Memory B cell (primary cell): ENCODE measurements around the gene ZC2HC1B.

Source experiments
- ATAC-seq: fragments of 150-1000 bp; cut with Tn5 transposase; 2 replicates; pipeline ENCODE4 v1.10.0; 2021; ENCODE audit warnings: low read depth, mild to moderate bottlenecking, moderate library complexity
- DNase-seq, 2 donors: peaks; one replicate each; pipeline ENCODE4 v3.0.0; 2022; ENCODE audit warnings: low spot score in 2 of 2
- H3K27ac Mint-ChIP-seq: one replicate; pipeline ENCODE4 v1.8.0; 2022; ENCODE audit warnings: mild to moderate bottlenecking, moderate library complexity, mixed read lengths
- H3K27me3 Mint-ChIP-seq: one replicate; pipeline ENCODE4 v1.8.0; 2022; ENCODE audit warnings: mixed read lengths
- H3K36me3 Mint-ChIP-seq: one replicate; pipeline ENCODE4 v1.8.0; 2022; ENCODE audit warnings: mild to moderate bottlenecking, mixed read lengths
- H3K4me1 Mint-ChIP-seq: one replicate; pipeline ENCODE4 v1.8.0; 2022; ENCODE audit warnings: mixed read lengths
- H3K4me3 Mint-ChIP-seq: one replicate; pipeline ENCODE4 v1.8.0; 2022; ENCODE audit warnings: mild to moderate bottlenecking, moderate library complexity, mixed read lengths
- H3K9me3 Mint-ChIP-seq: one replicate; pipeline ENCODE4 v1.8.0; 2022; ENCODE audit warnings: mixed read lengths

ZC2HC1B gene

GRCh38 chr6:143952060-143952778 is 87.9 kb downstream of the ZC2HC1B start:
- no peak overlapping the region for H3K27ac Mint-ChIP-seq
- no peaks in the 10 kb centered on the region for H3K4me1 Mint-ChIP-seq
- no peaks in the 10 kb centered on the region for H3K27me3 Mint-ChIP-seq
- H3K36me3 Mint-ChIP-seq: peaks cover 16% of the 10 kb centered on the region
- H3K4me3 Mint-ChIP-seq: no peak overlapping the region
- ATAC-seq: no peak
- peaks cover 3% of the 10 kb centered on the region for H3K9me3 Mint-ChIP-seq
- no peak for DNase-seq

DNA sequence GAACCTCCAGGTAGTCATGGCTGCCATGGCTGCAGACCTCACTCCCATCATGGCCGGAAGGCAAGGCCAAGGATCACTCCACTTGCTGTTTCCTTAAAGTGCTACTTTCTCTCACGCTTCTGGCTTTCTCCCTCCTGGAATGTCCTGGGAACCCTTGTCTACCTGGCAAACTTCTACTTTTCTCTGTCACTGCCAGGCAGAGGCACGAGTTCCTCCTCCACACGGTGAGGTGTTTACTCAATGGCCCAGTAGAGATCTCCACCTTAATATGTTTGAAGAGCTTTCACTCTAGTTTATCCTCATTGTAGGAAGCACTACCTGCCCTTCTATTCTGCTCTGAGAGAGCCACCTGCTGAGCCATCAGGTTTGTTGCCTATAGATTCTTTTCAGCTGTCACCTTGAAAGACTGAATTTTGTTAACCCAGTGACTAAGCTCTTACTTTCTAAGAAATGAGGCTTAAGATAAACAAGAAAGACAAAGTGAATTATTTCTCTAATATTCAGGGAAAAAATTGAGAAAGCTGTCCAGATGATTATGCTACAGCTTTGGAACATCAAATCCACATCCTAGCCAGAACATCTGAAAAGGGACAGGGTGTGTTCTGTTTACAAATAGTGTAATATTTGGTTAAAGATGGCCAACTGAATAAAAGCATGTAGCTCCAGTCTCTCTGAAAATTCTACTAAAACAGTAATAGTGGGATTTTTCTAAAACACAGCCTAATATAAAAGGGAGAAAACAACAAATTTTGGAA is 88.8 kb downstream of the ZC2HC1B start:
- H3K27ac Mint-ChIP-seq: no peak overlapping the region
- ATAC-seq (no peak), DNase-seq (no peak)
- H3K36me3 Mint-ChIP-seq: peaks cover 9% of the 10 kb centered on the region
- no peak overlapping the region for H3K4me3 Mint-ChIP-seq
- H3K4me1 Mint-ChIP-seq: no peaks in the 10 kb centered on the region
- no peaks in the 10 kb centered on the region for H3K27me3 Mint-ChIP-seq
- H3K9me3 Mint-ChIP-seq: no peaks in the 10 kb centered on the region

- ATAC-seq (no peak), DNase-seq (no peak)
- Mint-ChIP-seq H3K4me1 (no peaks in the 10 kb centered on the region), H3K27ac (no peak overlapping the region), H3K36me3 (peaks cover 2% of the 10 kb centered on the region), H3K9me3 (no peaks in the 10 kb centered on the region), H3K4me3 (no peak overlapping the region), H3K27me3 (no peaks in the 10 kb centered on the region)
Observed at GRCh38 chr6:143953922-143954321, 89.6 kb downstream of the ZC2HC1B start.

- Mint-ChIP-seq H3K9me3 (no peaks in the 10 kb centered on the region), H3K36me3 (no peaks in the 10 kb centered on the region), H3K27me3 (no peaks in the 10 kb centered on the region), H3K4me1 (no peaks in the 10 kb centered on the region), H3K4me3 (no peak overlapping the region), H3K27ac (no peak overlapping the region)
- ATAC-seq: no peak
- DNase-seq: no peak
Observed at GRCh38 chr6:143955971-143956370, 91.7 kb downstream of the ZC2HC1B start.

GRCh38 chr6:143957679-143958274 is 93.5 kb downstream of the ZC2HC1B start:
- no peaks in the 10 kb centered on the region for H3K9me3 Mint-ChIP-seq
- H3K27ac Mint-ChIP-seq: no peak overlapping the region
- H3K4me1 Mint-ChIP-seq: no peaks in the 10 kb centered on the region
- H3K36me3 Mint-ChIP-seq: no peaks in the 10 kb centered on the region
- ATAC-seq (no peak), DNase-seq (no peak)
- no peaks in the 10 kb centered on the region for H3K27me3 Mint-ChIP-seq
- no peak overlapping the region for H3K4me3 Mint-ChIP-seq

DNA sequence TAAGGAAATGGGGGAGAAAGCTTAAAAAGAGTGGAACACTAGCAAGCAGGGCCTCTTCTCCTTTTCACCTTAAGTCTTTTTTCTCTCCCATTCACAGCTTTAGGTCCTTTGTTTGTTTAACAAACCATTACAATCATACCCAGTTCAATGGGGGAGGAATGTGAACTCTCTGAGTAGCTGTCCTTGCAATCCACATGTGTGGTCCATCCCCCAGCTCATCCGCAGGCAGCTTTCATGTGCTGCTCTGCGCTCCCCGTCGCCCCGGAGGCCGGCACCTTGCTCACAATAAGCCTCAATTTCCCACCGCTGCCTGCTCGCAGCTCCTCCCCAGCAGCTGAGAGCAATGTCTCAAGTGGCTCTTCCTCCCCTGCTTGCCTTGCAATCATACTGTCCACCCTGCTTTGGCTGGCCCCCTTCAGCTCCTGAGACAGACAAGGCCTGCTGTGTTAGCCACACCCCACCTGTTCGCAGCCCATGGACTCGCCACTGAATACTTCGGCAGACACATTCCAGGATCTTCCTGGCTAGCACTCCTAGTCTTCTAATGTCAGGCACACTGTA is 94.6 kb downstream of the ZC2HC1B start:
- no peaks in the 10 kb centered on the region for H3K27me3 Mint-ChIP-seq
- no peaks in the 10 kb centered on the region for H3K9me3 Mint-ChIP-seq
- ATAC-seq: no peak
- H3K4me3 Mint-ChIP-seq: no peak overlapping the region
- no peaks in the 10 kb centered on the region for H3K4me1 Mint-ChIP-seq
- no peaks in the 10 kb centered on the region for H3K36me3 Mint-ChIP-seq
- DNase-seq: no peak
- H3K27ac Mint-ChIP-seq: no peak overlapping the region

DNA sequence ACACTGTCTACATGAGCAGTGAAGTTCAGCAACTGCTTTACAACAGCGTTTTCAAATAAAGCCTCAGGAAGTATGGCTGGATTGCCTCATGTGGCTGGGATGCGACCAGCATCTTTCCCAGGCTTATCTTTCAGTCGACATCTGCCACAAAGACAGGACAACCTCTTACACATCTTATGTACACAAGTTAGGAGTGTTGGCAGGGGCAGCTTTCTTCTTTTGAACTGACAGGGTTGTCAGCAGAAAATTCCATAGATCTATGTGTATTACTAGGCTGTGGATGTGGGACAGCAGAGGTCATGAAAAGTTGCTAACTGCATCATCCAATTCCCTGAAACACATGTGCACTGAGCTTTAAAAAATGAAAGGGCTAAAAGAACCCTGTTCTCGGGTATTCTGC is 95.7 kb downstream of the ZC2HC1B start:
- no peak overlapping the region for H3K27ac Mint-ChIP-seq
- peaks cover 3% of the 10 kb centered on the region for H3K36me3 Mint-ChIP-seq
- DNase-seq (no peak), ATAC-seq (no peak)
- H3K9me3 Mint-ChIP-seq: no peaks in the 10 kb centered on the region
- no peaks in the 10 kb centered on the region for H3K27me3 Mint-ChIP-seq
- H3K4me1 Mint-ChIP-seq: no peaks in the 10 kb centered on the region
- no peak overlapping the region for H3K4me3 Mint-ChIP-seq

DNA sequence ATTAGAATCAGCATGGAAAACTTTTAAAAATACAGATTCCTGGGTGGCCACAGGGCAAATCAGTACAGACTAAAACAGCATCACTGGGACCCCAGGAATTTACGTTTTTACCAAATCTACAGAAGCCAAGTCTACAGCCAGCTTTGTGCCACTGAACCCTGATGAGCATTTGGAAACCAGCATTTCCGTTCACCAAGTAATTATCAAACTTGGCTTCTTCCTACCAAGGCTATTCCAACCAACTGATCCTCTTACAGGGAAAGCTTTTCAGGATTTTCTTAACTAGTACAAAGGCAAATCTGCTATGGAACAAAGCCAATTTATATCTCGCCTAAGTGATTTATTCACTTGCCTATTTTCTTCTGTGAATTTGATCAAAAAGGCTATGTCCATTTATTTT is 96.8 kb downstream of the ZC2HC1B start:
- Mint-ChIP-seq H3K27ac (no peak overlapping the region), H3K27me3 (no peaks in the 10 kb centered on the region), H3K9me3 (no peaks in the 10 kb centered on the region), H3K4me1 (no peaks in the 10 kb centered on the region), H3K4me3 (no peak overlapping the region), H3K36me3 (peaks cover 9% of the 10 kb centered on the region)
- ATAC-seq: no peak
- DNase-seq: no peak

DNA sequence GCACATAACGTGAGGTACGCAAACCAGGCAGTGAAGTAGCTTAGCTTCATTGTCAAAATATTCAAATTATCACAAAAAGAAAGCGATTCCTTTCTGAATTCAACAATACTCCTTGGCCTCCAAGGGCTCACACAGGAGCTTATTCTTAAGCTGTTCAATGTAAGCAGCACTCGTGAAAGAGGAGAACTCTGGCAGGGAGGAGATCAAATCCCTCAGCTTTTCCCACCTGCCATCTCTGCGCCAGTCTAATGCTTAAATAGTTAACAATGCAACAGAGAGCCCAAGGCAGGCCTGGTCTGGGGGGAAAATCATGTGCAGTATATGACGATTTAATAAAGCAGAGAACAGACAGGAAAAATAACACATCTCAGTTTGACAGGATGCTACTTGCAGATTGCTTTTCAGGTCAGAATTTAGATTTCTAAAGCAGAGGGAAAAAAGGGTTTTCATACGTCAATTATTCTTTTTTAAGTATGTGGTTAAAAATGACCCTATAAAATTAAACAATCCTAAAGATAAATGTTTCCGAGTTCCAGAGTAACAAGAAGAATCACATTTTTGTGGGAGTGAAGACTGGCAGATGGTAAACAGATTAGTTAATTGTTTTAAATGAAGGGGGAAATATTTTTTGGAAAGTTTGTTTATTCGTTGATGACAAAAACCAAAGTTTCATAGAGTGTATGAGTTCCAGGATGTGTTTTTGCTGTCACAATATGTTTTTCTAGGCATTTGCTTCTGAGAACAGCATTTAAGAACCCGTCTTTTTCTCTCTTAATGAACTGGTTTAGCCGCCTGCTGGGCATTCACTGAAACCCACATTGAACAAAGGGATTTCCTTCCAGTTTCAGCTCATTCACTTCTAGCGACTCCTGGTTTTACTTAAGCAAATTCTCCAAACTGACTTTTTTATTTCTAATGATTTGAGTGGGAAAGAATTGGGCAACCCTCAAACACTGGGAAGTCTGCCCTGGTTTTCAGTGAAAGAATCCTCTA is 97.9 kb downstream of the ZC2HC1B start:
- Mint-ChIP-seq H3K4me1 (peaks cover 3% of the 10 kb centered on the region), H3K4me3 (no peak overlapping the region), H3K36me3 (peaks cover 11% of the 10 kb centered on the region), H3K27me3 (no peaks in the 10 kb centered on the region), H3K9me3 (no peaks in the 10 kb centered on the region), H3K27ac (no peak overlapping the region)
- ATAC-seq: no peak
- DNase-seq: no peak

DNA sequence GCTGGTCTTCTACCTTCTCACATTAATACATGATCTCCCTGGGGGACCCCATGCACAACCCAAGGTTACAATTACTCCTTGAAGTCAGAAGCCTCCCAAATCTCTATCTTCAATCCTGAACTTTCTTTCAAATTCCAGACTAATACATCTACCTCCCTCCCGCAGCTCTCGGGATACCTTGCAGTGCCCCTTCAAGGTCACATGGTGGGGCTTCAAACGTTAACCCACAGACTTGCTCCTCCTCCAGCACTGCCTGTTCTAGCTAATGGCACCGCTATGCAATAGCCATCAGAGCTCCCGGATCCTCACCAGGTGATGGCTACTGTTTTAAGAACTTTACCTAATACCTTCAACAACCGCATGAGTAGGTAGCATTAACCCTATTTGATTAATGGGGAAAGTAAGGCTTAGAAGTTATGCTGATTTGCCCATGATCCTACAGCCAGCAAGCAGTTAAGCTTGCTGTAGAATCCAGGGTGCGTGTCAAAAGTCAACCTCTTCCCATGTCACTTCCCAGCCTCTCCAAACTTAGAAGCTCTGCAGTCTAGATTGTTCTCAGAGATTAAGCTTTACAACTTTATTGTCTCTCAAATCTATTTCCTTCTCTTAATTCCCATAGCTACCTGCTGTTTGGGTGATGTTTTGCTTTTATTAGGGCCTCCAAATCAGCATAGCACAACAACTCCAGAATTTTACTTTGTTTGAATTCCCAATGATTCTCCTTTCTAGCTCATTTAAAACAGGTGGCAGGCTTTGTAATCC is 99.1 kb downstream of the ZC2HC1B start:
- no peak for DNase-seq
- peaks cover 11% of the 10 kb centered on the region for H3K36me3 Mint-ChIP-seq
- peaks cover 3% of the 10 kb centered on the region for H3K4me1 Mint-ChIP-seq
- no peak overlapping the region for H3K4me3 Mint-ChIP-seq
- no peak overlapping the region for H3K27ac Mint-ChIP-seq
- no peaks in the 10 kb centered on the region for H3K9me3 Mint-ChIP-seq
- no peaks in the 10 kb centered on the region for H3K27me3 Mint-ChIP-seq
- ATAC-seq: no peak

- DNase-seq (no peak), ATAC-seq (no peak)
- H3K9me3 Mint-ChIP-seq: no peaks in the 10 kb centered on the region
- no peak overlapping the region for H3K27ac Mint-ChIP-seq
- no peaks in the 10 kb centered on the region for H3K27me3 Mint-ChIP-seq
- peaks cover 3% of the 10 kb centered on the region for H3K4me1 Mint-ChIP-seq
- H3K4me3 Mint-ChIP-seq: no peak overlapping the region
- H3K36me3 Mint-ChIP-seq: peaks cover 11% of the 10 kb centered on the region
Observed at GRCh38 chr6:143964674-143965081, 100.4 kb downstream of the ZC2HC1B start.

DNA sequence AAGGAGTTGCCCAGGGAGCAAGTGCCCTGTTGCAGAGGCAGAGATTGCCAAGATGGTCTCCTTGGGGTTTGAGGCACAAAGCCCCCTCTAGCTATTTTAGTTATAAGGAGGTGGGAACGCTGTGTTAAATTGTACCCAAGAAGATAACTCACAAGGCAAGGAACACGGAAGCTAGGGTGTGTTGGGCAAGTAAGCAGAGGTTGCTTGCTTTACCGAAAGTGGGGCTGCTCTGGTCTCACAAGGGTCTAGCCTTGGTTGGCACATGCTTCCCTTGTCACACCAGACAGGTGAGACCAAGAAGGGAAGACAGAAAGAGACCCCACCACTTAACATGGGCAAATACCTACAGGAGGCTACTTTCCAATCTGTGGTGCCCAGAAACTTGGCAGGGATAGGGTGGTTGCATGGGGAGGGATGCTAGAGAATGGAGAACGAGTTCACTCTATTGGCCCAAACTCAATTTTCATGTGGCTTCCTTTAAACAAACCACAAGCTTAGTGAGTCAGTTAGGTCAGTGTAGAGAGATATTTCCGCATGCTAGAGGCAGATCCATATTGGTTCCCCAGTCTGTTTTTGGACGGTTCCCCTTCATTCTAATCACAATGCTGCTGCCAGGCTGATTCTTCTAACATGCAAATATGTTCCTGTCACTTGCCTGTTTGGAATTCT is 101.4 kb downstream of the ZC2HC1B start:
- H3K36me3 Mint-ChIP-seq: peaks cover 11% of the 10 kb centered on the region
- H3K9me3 Mint-ChIP-seq: no peaks in the 10 kb centered on the region
- ATAC-seq (no peak), DNase-seq (no peak)
- no peak overlapping the region for H3K27ac Mint-ChIP-seq
- peaks cover 3% of the 10 kb centered on the region for H3K4me1 Mint-ChIP-seq
- no peak overlapping the region for H3K4me3 Mint-ChIP-seq
- H3K27me3 Mint-ChIP-seq: no peaks in the 10 kb centered on the region
